ENCODE measurements around the gene OR8B8.

DNA sequence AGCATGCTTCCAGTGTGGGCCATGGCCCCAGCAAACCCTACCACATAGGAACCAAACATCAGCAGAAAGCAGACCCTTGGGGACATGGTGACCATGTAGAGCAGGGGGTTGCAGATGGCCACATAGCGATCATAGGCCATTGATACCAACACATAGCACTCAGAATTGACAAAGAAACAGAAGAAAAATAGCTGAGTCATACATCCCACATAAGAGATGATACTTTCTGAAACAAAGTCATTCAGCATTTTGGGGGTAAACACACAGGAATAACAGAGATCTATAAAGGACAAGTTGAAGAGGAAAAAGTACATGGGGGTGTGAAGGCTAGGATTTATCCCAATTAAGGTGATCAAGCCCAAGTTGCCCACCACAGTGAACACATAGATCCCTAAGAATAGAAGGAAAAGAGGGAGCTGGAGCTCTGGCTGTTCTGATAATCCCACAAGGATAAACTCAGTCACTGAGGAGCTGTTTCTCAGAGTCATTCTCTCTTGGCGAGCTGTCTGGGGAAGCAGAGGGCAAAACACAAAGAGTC, 21.0 kb downstream of the OR8B8 start, which contains the start of gene OR8B4:
- TF ChIP-seq, protein P1, sequence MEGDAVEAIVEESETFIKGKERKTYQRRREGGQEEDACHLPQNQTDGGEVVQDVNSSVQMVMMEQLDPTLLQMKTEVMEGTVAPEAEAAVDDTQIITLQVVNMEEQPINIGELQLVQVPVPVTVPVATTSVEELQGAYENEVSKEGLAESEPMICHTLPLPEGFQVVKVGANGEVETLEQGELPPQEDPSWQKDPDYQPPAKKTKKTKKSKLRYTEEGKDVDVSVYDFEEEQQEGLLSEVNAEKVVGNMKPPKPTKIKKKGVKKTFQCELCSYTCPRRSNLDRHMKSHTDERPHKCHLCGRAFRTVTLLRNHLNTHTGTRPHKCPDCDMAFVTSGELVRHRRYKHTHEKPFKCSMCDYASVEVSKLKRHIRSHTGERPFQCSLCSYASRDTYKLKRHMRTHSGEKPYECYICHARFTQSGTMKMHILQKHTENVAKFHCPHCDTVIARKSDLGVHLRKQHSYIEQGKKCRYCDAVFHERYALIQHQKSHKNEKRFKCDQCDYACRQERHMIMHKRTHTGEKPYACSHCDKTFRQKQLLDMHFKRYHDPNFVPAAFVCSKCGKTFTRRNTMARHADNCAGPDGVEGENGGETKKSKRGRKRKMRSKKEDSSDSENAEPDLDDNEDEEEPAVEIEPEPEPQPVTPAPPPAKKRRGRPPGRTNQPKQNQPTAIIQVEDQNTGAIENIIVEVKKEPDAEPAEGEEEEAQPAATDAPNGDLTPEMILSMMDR (IDR thresholded peaks at IDR 0.05): no peak
- TF ChIP-seq EP300 (IDR thresholded peaks at IDR 0.05) (no peak), POLR2A (IDR thresholded peaks at IDR 0.05) (no peak)

All from tibial nerve (tissue), 4 donors.